HEK293T (cell line): ENCODE data around the gene IL17D.
"Not testable (repeated sequence)": the region's sequence is repeated elsewhere in the genome, so short reads cannot be mapped to it uniquely, and the experiment has no call there.

ENCODE experiments used
- CTCF ChIA-PET: fragments of 350-600 bp; formaldehyde crosslinking; extraction: SDS; loops from one replicate; lab custom pipeline; 2021; ENCODE audit warnings: antibody characterized with exemption, inconsistent platforms; lab: Yijun Ruan, JAX
- POLR2A ChIA-PET: fragments of 350-600 bp; formaldehyde crosslinking; extraction: SDS; loops from one replicate; lab custom pipeline; 2020; ENCODE audit warnings: antibody characterized with exemption, inconsistent platforms; lab: Yijun Ruan, JAX
- DNase-seq: peaks from one replicate; pipeline ENCODE4 v3.0.0; 2012; ENCODE audit warnings: mixed read lengths; ENCODE audit errors: extremely low spot score
- ARNT ChIP-seq: fragments of 450-650 bp; IDR thresholded peaks from 2 replicates; pipeline ENCODE4 v1.6.1; 2017; ENCODE audit warnings: mild to moderate bottlenecking
- BHLHE40 ChIP-seq: fragments of 450-650 bp; IDR thresholded peaks from 2 replicates; pipeline ENCODE4 v1.6.1; 2016; ENCODE audit warnings: mild to moderate bottlenecking, moderate library complexity, borderline replicate concordance
- CTBP1 ChIP-seq: fragments of 450-650 bp; IDR thresholded peaks from 2 replicates; pipeline ENCODE4 v1.6.1; 2016; ENCODE audit warnings: borderline replicate concordance
- ELF4 ChIP-seq: fragments of 450-650 bp; IDR thresholded peaks from 2 replicates; pipeline ENCODE4 v1.6.1; 2017; ENCODE audit warnings: antibody characterized with exemption
- FOXA1 ChIP-seq: fragments of 450-650 bp; IDR thresholded peaks from 2 replicates; pipeline ENCODE4 v1.6.1; 2016; ENCODE audit warnings: mild to moderate bottlenecking
- FOXK2 ChIP-seq: fragments of 450-650 bp; IDR thresholded peaks from 2 replicates; pipeline ENCODE4 v1.6.1; 2016; ENCODE audit warnings: mild to moderate bottlenecking
- FOXM1 ChIP-seq: fragments of 450-650 bp; IDR thresholded peaks from 2 replicates; pipeline ENCODE4 v1.6.1; 2017; ENCODE audit warnings: mild to moderate bottlenecking, borderline replicate concordance
- HDGF ChIP-seq: fragments of 450-650 bp; IDR thresholded peaks from 2 replicates; pipeline ENCODE4 v1.6.1; 2017; ENCODE audit warnings: antibody characterized with exemption, borderline replicate concordance
- L3MBTL2 ChIP-seq: fragments of 450-650 bp; conservative IDR thresholded peaks from 2 replicates; pipeline ENCODE4 v1.6.1; 2016; ENCODE audit warnings: mild to moderate bottlenecking
- LEF1 ChIP-seq: fragments of 450-650 bp; IDR thresholded peaks from 2 replicates; pipeline ENCODE4 v1.6.1; 2017; ENCODE audit warnings: mild to moderate bottlenecking, borderline replicate concordance
- NFRKB ChIP-seq: fragments of 450-650 bp; IDR thresholded peaks from 2 replicates; pipeline ENCODE4 v1.6.1; 2016; ENCODE audit warnings: mild to moderate bottlenecking, moderate library complexity
- SP1 ChIP-seq: fragments of 450-650 bp; IDR thresholded peaks from 2 replicates; pipeline ENCODE4 v1.6.1; 2017
- SUZ12 ChIP-seq: fragments of 450-650 bp; IDR thresholded peaks from 2 replicates; pipeline ENCODE4 v1.6.1; 2016; ENCODE audit warnings: mild to moderate bottlenecking
- TARDBP ChIP-seq: fragments of 450-650 bp; IDR thresholded peaks from 2 replicates; pipeline ENCODE4 v1.6.1; 2016
- ZNF384 ChIP-seq: fragments of 450-650 bp; IDR thresholded peaks from 2 replicates; pipeline ENCODE4 v1.6.1; 2016
- TF ChIP-seq, protein P1 (sequence below): fragments of 450-650 bp; IDR thresholded peaks from 2 replicates; pipeline ENCODE4 v1.6.1; 2016

IL17D gene

DNA sequence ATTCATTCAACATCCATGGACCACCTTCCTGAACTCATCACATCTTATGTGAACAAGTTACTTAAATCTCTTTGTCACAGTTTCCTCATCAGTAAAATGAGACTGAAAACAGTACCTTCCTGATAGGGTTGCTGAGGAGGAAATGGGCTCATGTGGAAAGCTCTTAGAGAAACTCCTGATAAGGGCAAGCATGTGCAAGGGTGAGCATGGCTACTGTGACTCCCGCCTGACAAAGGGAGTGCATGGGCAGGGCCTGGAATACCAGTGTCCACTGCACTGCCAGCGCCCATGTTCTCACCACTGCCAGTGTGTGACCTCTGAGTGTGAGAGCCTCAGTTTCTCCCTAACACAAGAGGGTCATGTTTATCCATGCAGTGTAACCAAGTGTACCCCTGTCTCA, 27.3 kb upstream of the IL17D start:
- no peak for DNase-seq
- CTCF ChIA-PET: no interaction called here
- POLR2A ChIA-PET: no interaction called here
- no peak for TF ChIP-seq SP1
- no peak for TF ChIP-seq FOXM1
- TF ChIP-seq ZNF384: no peak
- TF ChIP-seq, protein P1, sequence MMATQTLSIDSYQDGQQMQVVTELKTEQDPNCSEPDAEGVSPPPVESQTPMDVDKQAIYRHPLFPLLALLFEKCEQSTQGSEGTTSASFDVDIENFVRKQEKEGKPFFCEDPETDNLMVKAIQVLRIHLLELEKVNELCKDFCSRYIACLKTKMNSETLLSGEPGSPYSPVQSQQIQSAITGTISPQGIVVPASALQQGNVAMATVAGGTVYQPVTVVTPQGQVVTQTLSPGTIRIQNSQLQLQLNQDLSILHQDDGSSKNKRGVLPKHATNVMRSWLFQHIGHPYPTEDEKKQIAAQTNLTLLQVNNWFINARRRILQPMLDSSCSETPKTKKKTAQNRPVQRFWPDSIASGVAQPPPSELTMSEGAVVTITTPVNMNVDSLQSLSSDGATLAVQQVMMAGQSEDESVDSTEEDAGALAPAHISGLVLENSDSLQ: no peak
- TF ChIP-seq L3MBTL2: no peak
- no peak for TF ChIP-seq LEF1
- TF ChIP-seq FOXA1: no peak
- no peak for TF ChIP-seq BHLHE40
- TF ChIP-seq FOXK2: no peak
- TF ChIP-seq ARNT: no peak

DNA sequence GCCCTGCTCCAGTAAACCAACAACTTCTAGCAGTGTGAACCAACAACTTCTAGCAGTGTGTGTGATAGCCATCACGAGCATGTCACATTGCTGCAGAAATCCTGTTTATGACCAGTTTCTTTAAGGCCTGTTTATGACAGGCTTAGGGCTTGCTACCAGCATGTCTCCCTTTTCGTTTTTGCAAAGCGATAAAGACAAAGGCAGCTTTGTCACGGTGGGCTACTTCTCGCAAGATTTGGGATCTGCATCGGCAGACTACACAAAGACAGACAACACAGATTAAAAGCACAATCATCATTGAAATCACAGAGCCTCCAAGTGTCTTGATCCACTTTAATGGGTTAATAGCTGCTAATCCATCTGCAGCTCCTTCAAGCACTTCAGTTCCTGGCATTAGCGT, 24.9 kb upstream of the IL17D start:
- POLR2A ChIA-PET, DNase-seq: not testable (repeated sequence)
- CTCF ChIA-PET: interaction anchor here (0.6 kb wide), 1 partner anchor 11 kb away, joined by 3 read pairs; no protein-coding TSS in a partner anchor

DNA sequence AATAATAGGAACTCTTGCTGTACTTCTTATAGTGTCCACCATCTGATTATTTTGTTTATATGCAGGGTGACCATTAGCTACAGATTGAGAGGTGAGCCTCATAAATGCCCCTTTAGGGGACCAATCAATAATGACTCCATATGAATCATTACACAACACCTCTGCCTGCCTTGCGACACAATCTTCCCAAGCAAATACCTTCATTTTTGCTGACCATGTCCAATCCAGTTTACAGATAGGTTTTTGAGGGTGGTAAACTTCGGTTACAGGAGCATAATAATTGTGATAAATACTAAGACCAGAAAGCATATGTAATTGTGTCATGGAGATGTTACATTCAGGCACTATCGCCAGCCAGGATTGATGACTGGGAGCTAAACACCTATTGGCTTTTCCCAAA, 23.6 kb upstream of the IL17D start:
- DNase-seq: no peak
- POLR2A ChIA-PET: interaction anchor here (0.9 kb wide), 1 partner anchor 24 kb away, joined by 3 read pairs; no protein-coding TSS in a partner anchor
- CTCF ChIA-PET: no interaction called here

DNA sequence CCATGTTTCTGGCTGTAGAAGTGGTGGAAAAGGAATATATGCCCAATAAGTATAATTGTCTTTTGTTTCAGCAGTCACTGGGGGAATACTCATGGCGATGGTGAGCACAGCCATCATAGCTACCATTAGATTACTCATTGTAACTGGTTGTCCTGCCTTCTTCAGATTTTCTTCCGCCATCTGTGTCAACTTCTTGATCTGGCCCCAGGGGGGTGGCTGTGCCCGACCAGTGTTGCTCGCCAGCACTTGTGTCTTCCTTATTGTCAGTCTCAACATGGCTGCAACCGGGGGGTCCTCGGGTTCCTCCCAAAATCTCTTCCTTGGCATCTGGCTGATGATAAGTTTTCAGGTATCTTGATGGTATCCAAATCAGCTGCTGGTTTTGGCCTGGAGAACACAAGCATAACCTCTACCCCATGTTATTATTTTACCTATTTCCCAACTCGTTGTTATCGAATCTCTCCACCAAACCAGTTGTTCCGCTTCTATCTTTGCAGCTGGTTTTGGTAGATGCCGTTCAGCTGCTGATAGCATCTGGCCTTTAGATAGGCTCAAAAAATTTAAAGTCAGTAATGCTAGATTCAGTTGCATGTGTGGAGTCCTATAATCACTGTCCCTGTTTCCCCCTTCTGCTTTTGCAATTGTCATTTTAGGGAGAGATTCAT, 23.0 kb upstream of the IL17D start:
- TF ChIP-seq CTBP1 (no peak), SUZ12 (no peak), FOXK2 (no peak), FOXA1 (no peak), ARNT (no peak), LEF1 (no peak), TARDBP (no peak), FOXM1 (no peak), NFRKB (no peak), SP1 (no peak), BHLHE40 (no peak), ZNF384 (no peak), L3MBTL2 (no peak), HDGF (no peak), ELF4 (no peak)
- TF ChIP-seq, protein P1: no peak
- CTCF ChIA-PET: no interaction called here
- POLR2A ChIA-PET: interaction anchor here (0.9 kb wide), 1 partner anchor 24 kb away, joined by 3 read pairs; no protein-coding TSS in a partner anchor
- DNase-seq: no peak

More for the DNA sequence above, 23.6 kb upstream of the IL17D start:
- TF ChIP-seq ARNT (no peak), LEF1 (no peak), FOXK2 (no peak), CTBP1 (no peak), ELF4 (no peak), HDGF (no peak), FOXA1 (no peak), FOXM1 (no peak), NFRKB (no peak), L3MBTL2 (no peak), SP1 (no peak), SUZ12 (no peak), TARDBP (no peak)
- TF ChIP-seq, protein P1: no peak

DNA sequence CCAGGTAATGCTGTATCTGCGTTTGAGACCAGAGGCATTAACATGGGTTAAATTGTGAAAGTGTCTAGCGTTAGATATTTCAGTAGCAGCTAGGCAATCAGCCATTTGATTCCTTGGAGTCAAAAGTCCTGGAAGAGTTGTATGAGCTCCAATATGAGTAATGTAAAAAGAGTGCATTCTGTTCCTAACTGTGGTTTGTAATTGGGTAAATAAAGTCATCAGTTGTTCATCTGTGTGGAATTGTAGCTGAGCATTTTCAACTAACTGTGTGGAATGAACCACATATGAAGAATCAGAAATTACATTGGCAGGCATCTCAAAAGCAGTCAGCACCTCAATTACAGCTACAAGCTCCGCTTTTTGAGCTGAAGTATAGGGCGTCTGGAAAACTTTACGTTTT, 22.0 kb upstream of the IL17D start:
- CTCF ChIA-PET, DNase-seq, POLR2A ChIA-PET: not testable (repeated sequence)

DNA sequence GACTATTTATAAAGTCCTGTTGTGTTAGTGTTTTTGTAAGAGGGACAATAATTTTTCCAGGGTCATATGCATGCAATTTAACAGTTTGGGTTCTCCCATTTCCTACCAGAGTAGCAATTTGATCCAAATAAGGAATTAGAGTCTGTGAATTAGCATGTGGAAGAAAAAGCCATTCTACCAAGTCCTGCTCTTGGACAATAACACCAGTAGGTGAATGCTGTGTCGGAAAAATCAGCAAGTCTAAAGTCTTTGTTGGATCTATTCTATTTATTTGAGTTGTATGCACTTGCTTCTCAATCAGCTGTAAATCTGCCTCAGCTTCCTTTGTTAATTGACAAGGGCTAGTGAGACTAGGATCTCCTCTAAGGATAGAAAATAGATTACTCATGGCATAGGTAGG, 21.4 kb upstream of the IL17D start:
- TF ChIP-seq NFRKB (no peak), BHLHE40 (no peak), HDGF (no peak), TARDBP (no peak), FOXK2 (no peak), ZNF384 (no peak), CTBP1 (no peak), ARNT (no peak), L3MBTL2 (no peak), FOXM1 (no peak), ELF4 (no peak), FOXA1 (no peak)
- CTCF ChIA-PET: no interaction called here
- DNase-seq: no peak
- POLR2A ChIA-PET: no interaction called here
